ENCODE results near the gene SEMA5A.

GRCh38 chr5:9192266-9192665 is 353.6 kb downstream of the SEMA5A start:
- TF ChIP-seq CTCF (IDR thresholded peaks at IDR 0.05) (no peak), POLR2A (IDR thresholded peaks at IDR 0.05) (no peak), EP300 (IDR thresholded peaks at IDR 0.05) (no peak), POLR2AphosphoS5 (IDR thresholded peaks at IDR 0.05) (no peak)
